Measurements from ENCODE around the gene ROCK1. TPM values are rescaled to one million over a fixed set of nuclear protein-coding genes. Genes with fewer than 3 reads are reported as not detected.

ROCK1 gene
- total and polyA plus RNA-seq, 2 of the 8 experiments (the other 6 are each of a cell fraction or from before 2014, with no cell fraction given), result 4.2 to 48.9 TPM

GRCh38 chr18:21064347-21064746 is 47.3 kb downstream of the ROCK1 start (continued):
- TF ChIP-seq CTCF (IDR thresholded peaks at IDR 0.05; ENCODE audit: control extremely low read depth in 1 of 3, insufficient read depth in 1 of 3, low read depth in 1 of 3, low read length in 3 of 3) (no peak), PHF8 (conservative IDR thresholded peaks at IDR 0.05; ENCODE audit: low read depth, low read length) (no peak), EZH2 (IDR thresholded peaks at IDR 0.05; ENCODE audit: low read depth, low read length, severe bottlenecking) (no peak), EGR1 (IDR thresholded peaks at IDR 0.05; ENCODE audit: borderline replicate concordance, low read depth, low read length) (no peak), CEBPB (IDR thresholded peaks at IDR 0.05; ENCODE audit: low read depth, low read length) (no peak)

Measured in H1 (cell line).